GM19238 (cell line): ENCODE measurements around the gene ZFP91.

Experiments
- DNase-seq: peaks from one replicate; pipeline ENCODE4 v3.0.0; 2011; ENCODE audit warnings: low spot score; ENCODE audit not compliant: insufficient read length

ZFP91 gene

GRCh38 chr11:58628446-58628845 is 49.6 kb downstream of the ZFP91 start:
- no peak for DNase-seq

DNA sequence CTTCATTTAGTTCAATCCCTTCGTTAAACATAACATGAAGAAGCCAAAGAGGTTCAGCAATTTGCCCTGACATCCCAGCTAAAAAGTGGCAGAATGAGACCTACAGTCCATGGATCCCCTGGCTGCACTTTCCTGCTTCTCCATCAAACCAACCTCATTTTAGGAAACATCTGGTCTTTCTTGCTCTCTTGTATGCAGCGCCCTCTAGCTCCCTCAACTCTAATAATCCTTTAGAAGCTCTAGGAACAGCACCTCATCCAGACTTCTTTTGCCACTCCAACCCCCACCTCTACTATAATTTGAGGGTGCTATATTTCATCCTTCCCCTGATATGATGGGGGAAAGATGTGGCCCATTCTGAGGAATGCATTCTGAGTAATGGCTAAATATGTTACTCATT is 51.0 kb downstream of the ZFP91 start:
- peak; percentile 10 for DNase-seq

DNA sequence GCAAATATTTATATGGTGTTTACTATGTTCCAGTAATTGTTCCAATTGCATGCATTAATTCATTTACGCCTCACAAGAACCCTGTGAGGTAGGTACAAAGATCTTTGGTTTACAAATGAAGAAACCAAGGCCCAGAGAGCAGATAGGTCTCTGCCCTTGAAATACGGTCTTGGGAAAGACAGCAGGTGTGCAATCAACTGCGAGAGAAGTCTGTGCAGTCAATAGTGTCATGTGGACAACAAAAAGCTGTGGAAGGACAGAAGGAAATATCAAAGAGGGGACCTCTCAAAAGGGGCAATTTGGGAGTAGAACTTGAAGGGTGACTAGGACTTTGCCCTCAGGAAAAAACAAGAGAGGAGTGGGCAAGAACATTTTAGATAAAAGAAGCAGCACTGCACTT is 52.5 kb downstream of the ZFP91 start:
- no peak for DNase-seq

DNA sequence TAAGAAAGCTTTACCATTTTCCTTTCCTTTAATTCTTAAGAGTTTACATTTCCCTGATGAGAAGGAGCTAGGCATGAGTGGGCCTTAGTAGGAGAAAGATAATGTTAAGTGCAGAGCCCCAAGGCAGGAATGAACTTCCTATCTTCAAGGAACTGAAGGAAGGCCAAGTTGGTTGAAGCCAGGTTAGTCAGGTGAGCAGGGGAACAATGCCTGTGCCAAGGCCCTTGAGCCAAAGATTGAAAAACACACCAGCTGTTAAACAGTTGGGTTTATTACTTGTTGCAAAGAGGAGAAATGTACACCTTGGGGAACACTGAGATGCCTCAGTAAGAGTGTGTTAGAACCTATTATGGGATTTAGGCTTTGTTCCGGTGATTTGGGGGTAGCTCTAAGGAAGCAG is 53.6 kb downstream of the ZFP91 start:
- no peak for DNase-seq

DNA sequence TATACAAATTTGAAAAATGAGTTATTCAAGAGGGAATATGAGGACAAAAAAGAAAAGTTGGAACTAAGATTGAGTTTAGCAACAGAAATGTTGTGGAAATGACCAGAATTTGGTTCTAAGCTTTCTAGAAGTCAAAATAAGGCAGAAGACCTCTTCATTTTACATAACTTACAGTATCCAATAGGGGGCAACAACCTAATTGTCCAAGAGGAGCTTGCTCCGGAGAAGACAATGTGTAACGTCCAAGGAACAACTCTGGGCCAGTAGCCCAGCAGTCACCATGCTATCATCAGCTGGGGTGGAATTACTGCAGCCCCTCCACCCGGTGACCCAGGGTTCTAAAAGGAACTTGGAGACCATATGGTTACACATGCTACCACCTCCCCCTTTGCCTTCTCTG is 57.7 kb downstream of the ZFP91 start:
- DNase-seq, result no peak

DNA sequence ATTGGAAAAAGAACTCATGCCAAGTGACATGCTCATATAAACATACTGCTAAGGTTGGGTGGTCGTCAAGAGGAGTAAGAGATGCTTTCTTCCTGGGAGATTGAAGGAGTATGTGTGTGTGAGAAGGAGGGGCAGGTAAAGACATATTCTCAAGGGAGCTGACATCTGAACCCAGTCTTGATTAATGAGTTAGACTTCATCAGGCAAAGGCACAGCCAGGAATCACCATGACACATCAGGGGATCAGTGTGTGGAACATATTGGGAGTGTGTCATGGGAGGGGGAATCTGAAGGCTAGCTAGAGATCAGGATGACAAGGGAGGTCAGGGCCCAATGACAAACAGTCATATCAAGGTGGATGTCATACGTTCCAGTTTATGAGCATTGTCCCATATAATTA is 58.5 kb downstream of the ZFP91 start:
- no peak for DNase-seq

DNA sequence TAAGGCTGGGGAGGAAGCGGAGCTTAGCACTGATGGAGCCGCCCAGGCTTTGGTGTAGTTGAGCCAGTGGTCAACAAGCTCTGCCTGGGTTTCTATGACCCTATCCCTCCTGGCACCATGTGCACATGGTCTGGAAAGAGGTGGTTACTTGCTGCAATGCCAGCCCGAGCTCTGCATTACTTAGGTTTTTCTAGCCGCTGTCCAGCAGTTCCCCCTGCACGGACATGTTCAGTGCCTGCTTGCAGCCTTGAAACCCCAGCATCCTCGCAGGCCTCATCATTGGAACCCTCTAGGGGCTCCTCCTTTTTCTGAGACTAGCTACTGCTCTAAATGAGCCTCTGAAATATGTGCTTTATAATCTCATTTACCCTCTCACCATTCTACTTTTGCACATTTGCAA is 60.2 kb downstream of the ZFP91 start:
- DNase-seq, result no peak

GRCh38 chr11:58639669-58640068 is 60.8 kb downstream of the ZFP91 start:
- DNase-seq, result no peak

DNA sequence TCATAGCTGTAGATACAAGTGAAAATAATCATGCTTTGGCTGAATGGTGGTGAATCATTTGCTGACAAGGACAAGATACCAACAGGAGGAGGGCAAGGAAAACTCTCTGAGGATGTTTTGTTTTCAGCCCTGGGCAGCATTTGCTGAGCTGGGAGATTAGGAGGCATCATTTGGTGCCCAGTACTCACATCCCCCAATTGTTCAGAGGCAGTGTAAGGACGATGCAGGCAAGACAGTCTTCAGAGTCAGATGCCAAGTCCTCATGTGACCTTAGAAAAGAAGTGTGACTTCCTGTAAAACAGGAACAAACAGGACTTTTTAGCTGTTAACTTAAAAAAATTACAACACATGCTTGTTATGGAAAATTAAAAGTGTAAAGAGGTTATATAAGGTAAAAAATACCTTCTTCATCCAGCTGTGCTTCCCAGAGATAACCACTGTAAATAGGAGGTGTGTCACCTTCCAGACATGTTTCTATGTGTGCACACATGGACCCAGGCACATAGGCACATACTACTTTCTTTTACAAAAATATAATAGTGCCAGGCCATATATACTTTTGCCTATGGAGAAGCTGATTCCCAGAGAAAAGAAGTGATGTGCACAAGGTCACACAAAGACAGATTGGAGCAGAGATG is 61.6 kb downstream of the ZFP91 start:
- DNase-seq, result no peak

DNA sequence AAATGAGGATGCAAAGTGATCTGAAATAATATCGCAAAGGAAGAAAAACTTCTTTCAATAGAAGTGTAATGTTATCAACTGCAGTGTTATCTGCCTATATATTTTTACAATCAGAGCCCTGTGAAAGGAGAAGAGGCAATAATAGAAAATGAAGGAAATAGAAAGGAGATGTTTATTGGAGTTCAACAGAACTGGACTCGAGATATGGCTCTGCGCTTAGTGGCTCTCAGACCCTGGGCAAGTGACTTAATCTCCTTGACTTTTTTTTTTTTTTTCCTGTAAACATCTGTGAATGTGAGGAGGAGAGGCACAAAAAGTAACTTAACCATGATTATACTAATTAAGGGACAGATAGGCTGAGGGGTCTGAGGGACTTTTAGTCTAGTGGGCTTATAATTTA is 62.5 kb downstream of the ZFP91 start:
- DNase-seq, result no peak

DNA sequence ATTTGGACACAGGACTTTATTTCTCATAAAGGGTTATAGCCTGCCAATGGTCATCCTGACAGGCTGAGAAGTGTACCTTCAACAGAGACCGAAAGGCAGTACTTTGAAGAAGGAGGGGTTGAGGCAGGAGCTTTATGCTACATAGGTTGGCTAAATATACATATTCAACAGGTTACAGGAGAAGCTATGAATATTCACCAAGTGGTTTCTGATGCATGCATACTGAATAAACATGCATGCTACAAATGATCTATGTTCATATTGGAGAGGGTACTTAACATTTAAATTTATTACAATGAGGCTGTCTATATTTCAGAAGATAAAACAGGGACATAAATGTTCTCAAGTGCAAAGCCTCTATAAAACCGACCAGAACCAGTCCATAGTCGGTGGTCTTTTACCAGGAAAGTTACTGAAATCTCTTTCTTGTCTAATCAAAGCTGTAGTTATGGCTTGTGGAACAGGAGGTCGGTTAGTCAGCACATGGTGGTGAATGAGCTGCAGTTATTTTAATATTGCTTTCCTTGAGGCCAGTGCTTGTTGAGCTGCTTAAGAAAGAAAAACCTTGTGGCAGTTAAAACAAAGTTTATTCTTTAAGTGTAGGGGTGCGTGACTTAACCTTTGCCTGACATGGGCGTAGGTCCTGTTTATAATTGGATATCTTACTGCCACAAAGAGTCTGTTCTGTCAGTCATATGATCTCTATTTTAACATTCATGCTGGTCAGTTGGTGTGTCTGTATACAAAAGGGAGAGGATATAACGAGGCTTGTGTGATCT is 63.1 kb downstream of the ZFP91 start:
- no peak for DNase-seq

- DNase-seq, result no peak
Observed at GRCh38 chr11:58645854-58646253, 67.0 kb downstream of the ZFP91 start.

GRCh38 chr11:58647141-58647699 is 68.4 kb downstream of the ZFP91 start:
- DNase-seq, result no peak

- DNase-seq, result no peak
Observed at GRCh38 chr11:58647866-58648265, 69.0 kb downstream of the ZFP91 start.

DNA sequence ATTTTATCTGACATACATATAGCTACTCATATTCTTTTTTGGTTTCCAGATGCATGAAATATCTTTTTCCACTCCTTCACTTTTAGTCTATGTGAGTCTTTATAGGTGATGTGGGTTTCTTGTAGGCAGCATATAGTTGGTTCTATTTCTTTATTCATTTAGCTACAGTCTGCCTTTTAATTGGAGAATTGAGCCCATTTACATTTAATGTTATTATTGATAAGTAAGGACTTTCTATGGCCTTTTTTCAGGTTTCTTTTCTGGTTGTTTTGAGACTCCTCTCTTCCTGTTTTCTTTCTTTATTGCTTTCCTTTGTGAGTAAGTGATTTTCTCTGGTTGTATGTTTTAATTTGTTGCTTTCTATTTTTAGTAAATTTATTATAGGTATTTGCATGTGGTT is 70.8 kb downstream of the ZFP91 start:
- no peak for DNase-seq

DNA sequence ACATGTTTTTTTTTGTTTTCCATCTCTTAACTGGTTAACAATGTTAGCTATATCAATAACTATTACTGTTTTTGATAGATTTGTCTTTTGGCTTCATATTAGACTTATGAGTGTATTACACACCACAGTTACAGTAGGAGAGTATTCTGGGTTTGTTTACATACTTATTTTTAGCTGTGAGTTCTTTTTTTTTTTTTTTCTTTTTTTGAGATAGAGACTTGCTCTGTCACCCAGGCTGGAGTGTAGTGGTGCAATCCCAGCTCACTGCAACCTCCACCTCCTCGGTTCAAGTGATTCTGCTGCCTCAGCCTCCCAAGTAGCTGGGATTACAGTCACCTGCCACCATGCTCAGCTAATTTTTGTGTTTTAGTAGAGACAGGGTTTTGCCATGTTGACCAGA is 71.6 kb downstream of the ZFP91 start:
- DNase-seq, result no peak

DNA sequence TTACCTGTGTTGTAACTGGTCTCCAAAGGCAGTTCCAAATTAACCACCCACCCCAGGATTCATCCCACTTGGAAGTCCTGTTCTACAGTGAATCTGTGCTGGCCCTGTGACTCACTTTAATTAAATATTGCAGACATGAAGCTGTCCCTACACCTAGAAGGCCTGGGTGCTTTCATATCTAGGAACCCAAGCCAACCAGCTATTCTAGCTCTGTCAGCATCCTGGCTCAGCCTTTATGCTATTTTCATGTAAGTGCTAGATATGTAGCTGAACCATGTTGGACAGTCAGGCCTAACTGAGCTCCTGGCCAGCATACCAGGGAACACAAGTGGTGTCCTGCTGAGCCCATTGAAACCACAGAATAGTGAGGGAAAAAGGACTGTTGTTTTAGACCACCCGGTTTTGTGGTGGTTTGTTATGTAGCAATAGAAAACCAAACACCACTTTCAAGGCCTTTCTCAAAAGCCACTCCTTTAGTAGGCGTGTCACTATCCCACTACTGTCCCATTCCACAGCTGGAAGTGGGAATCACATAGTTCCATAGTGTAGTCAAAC is 73.9 kb downstream of the ZFP91 start:
- no peak for DNase-seq

DNA sequence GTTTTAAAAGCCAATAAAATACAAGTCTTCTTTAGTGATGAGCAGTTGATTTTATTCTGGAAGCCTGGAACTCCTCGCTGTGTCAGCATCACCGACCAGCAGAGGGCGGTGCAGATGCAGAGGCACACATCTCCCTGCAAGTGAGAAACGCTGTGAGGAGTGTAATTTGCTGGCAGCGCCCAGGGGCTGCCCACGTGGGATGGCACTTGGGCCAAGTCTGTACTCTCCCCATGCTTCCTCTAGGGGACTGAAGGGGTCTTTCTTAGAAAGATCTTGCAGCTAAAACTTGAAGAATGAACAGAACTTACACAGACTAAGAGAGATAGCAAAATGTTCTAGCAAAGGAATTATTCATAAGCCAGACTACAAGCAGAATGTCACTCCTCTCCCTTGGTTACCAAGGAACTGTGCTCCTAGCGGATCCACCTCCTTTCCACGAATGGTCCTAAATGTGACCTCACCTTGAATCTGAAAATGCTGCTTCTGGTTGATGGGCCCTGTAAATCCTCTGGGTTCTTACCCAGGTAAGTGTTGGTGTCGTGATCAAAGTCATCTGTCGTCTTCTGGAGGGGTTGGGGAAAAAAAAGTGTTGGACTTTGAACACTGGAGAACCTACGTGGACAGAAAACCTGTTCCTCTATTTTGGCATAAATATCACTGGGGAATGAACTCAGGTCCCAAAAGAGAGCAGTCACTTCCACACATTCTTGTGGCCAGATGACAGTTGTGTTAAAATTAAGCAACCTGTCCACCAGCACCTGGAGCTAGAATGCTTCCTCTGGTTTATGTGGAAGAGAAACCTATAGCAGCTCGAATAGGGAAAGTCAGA is 75.4 kb downstream of the ZFP91 start:
- DNase-seq, result peak; percentile 47

DNA sequence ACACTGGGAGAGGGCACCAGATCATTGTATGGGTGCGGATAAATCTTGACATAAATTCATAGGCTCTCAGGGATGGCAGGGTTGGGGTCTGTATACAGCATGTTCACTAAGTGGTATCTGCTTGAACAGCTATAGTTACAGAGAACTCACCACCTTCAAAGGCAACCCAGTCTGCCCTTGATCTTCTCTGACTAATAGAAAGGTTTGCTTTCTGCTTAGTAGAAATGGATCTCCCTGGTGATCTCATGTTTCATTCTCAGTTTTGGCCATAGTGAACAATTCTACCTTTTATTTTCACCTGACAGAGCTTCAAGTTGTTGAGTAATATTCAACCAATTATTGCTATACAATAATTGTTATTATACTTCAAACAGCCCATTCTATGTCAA is 76.0 kb downstream of the ZFP91 start:
- no peak for DNase-seq

GRCh38 chr11:58656348-58656747 is 77.5 kb downstream of the ZFP91 start:
- no peak for DNase-seq

GRCh38 chr11:58658623-58659022 is 79.8 kb downstream of the ZFP91 start:
- DNase-seq, result no peak

- DNase-seq, result no peak
Observed at GRCh38 chr11:58659404-58659803, 80.5 kb downstream of the ZFP91 start.
